ACC112 (cell line): ENCODE measurements around the gene PHOSPHO2.
"Not testable (repeated sequence)": the region's sequence is repeated elsewhere in the genome, so short reads cannot be mapped to it uniquely, and the experiment has no call there.

Source experiments
- H2AFZ ChIP-seq: fragments of 200-600 bp; sonication (generic); one replicate; pipeline ENCODE4 v1.6.0; 2017; ENCODE audit warnings: antibody characterized with exemption, low read length; ENCODE audit not compliant: unreplicated experiment
- H3K27ac ChIP-seq: fragments of 200-600 bp; sonication (generic); 2 replicates; pipeline ENCODE4 v1.5.1; 2014; ENCODE audit warnings: low read depth, mild to moderate bottlenecking, antibody characterized with exemption, low read length, moderate library complexity
- H3K27me3 ChIP-seq: fragments of 200-600 bp; sonication (generic); 2 replicates; pipeline ENCODE4 v1.6.1; 2014; ENCODE audit warnings: mild to moderate bottlenecking, antibody characterized with exemption, low read length, moderate library complexity, mixed read lengths; ENCODE audit not compliant: insufficient read depth
- H3K36me3 ChIP-seq: fragments of 200-600 bp; sonication (generic); 2 replicates; pipeline ENCODE4 v1.6.1; 2016; ENCODE audit warnings: mild to moderate bottlenecking, antibody characterized with exemption, low read length, moderate library complexity, mixed read lengths; ENCODE audit not compliant: insufficient read depth
- H3K4me1 ChIP-seq: fragments of 200-600 bp; sonication (generic); one replicate; pipeline ENCODE4 v1.6.1; 2016; ENCODE audit warnings: low read length, mixed read lengths; ENCODE audit not compliant: insufficient read depth, unreplicated experiment, control insufficient read depth
- H3K4me3 ChIP-seq: fragments of 200-600 bp; sonication (generic); 2 replicates; pipeline ENCODE4 v1.5.1; 2014; ENCODE audit warnings: mild to moderate bottlenecking, low read depth, low read length
- H3K79me2 ChIP-seq: fragments of 200-600 bp; sonication (generic); one replicate; pipeline ENCODE4 v1.6.0; 2016; ENCODE audit warnings: low read length; ENCODE audit not compliant: control insufficient read depth, unreplicated experiment, insufficient read depth

PHOSPHO2 gene

GRCh38 chr2:169684135-169684565 lies 10.1 kb upstream of the PHOSPHO2 start:
- no peaks in the 10 kb centered on the region for H3K4me1 ChIP-seq
- peaks cover 10% of the 10 kb centered on the region; the same call in 1 of the 2 replicates for H3K27me3 ChIP-seq
- no peaks in the 10 kb centered on the region for H3K79me2 ChIP-seq
- no peak overlapping the region for H2AFZ ChIP-seq
- no peak overlapping the region for H3K27ac ChIP-seq
- H3K4me3 ChIP-seq, result no peak overlapping the region
- H3K36me3 ChIP-seq, result no peaks in the 10 kb centered on the region

GRCh38 chr2:169684712-169685111 lies 9.6 kb upstream of the PHOSPHO2 start:
- H3K4me3 ChIP-seq, H3K27me3 ChIP-seq, H3K4me1 ChIP-seq, H2AFZ ChIP-seq, H3K79me2 ChIP-seq, H3K27ac ChIP-seq, H3K36me3 ChIP-seq: not testable (repeated sequence)

GRCh38 chr2:169686825-169687224 lies 7.4 kb upstream of the PHOSPHO2 start:
- H3K27me3 ChIP-seq, H3K36me3 ChIP-seq, H3K4me1 ChIP-seq, H3K27ac ChIP-seq, H3K79me2 ChIP-seq, H3K4me3 ChIP-seq, H2AFZ ChIP-seq: not testable (repeated sequence)

- not testable (repeated sequence) for H3K27me3 ChIP-seq, H3K27ac ChIP-seq, H2AFZ ChIP-seq, H3K4me1 ChIP-seq, H3K79me2 ChIP-seq, H3K36me3 ChIP-seq, H3K4me3 ChIP-seq
Observed at GRCh38 chr2:169687943-169688342, 6.3 kb upstream of the PHOSPHO2 start.

GRCh38 chr2:169690958-169691357 lies 3.3 kb upstream of the PHOSPHO2 start:
- no peak overlapping the region for H3K27ac ChIP-seq
- no peak overlapping the region for H2AFZ ChIP-seq
- no peaks in the 10 kb centered on the region for H3K79me2 ChIP-seq
- peaks cover 15% of the 10 kb centered on the region for H3K4me1 ChIP-seq
- no peaks in the 10 kb centered on the region for H3K27me3 ChIP-seq
- no peaks in the 10 kb centered on the region for H3K36me3 ChIP-seq
- no peak overlapping the region for H3K4me3 ChIP-seq

- H2AFZ ChIP-seq, result no peak overlapping the region
- H3K27me3 ChIP-seq, result no peaks in the 10 kb centered on the region
- no peaks in the 10 kb centered on the region for H3K79me2 ChIP-seq
- peaks cover 15% of the 10 kb centered on the region for H3K4me1 ChIP-seq
- no peak overlapping the region for H3K27ac ChIP-seq
- no peaks in the 10 kb centered on the region for H3K36me3 ChIP-seq
- H3K4me3 ChIP-seq, result no peak overlapping the region
Observed at GRCh38 chr2:169692718-169693117, 1.6 kb upstream of the PHOSPHO2 start.

- peak overlapping the region; percentile 34 for H2AFZ ChIP-seq
- peaks cover 15% of the 10 kb centered on the region for H3K4me1 ChIP-seq
- H3K36me3 ChIP-seq, result no peaks in the 10 kb centered on the region
- peak overlapping the region; percentile 45; the same call in 1 of the 2 replicates for H3K27ac ChIP-seq
- H3K27me3 ChIP-seq, result no peaks in the 10 kb centered on the region
- no peaks in the 10 kb centered on the region for H3K79me2 ChIP-seq
- H3K4me3 ChIP-seq, result peak overlapping the region; percentile 76
Observed at GRCh38 chr2:169693360-169693759, 909 bp upstream of the PHOSPHO2 start.

- H3K4me3 ChIP-seq, result peak overlapping the region; percentile 76
- no peaks in the 10 kb centered on the region for H3K36me3 ChIP-seq
- H3K4me1 ChIP-seq, result peaks cover 15% of the 10 kb centered on the region
- H2AFZ ChIP-seq, result peak overlapping the region; percentile 93
- peak overlapping the region; percentile 60 for H3K27ac ChIP-seq
- no peaks in the 10 kb centered on the region for H3K79me2 ChIP-seq
- H3K27me3 ChIP-seq, result no peaks in the 10 kb centered on the region
Observed at GRCh38 chr2:169694894-169695260, 608 bp downstream of the PHOSPHO2 start.

- no peak overlapping the region for H2AFZ ChIP-seq
- no peaks in the 10 kb centered on the region for H3K27me3 ChIP-seq
- H3K4me3 ChIP-seq, result no peak overlapping the region
- H3K27ac ChIP-seq, result no peak overlapping the region
- no peaks in the 10 kb centered on the region for H3K79me2 ChIP-seq
- peaks cover 15% of the 10 kb centered on the region for H3K4me1 ChIP-seq
- H3K36me3 ChIP-seq, result no peaks in the 10 kb centered on the region
Observed at GRCh38 chr2:169696381-169696780, 2.1 kb downstream of the PHOSPHO2 start.

- not testable (repeated sequence) for H3K4me1 ChIP-seq, H3K27me3 ChIP-seq, H3K4me3 ChIP-seq, H2AFZ ChIP-seq, H3K27ac ChIP-seq, H3K36me3 ChIP-seq, H3K79me2 ChIP-seq
Observed at GRCh38 chr2:169699173-169699572, 4.9 kb downstream of the PHOSPHO2 start.

GRCh38 chr2:169702996-169703395 lies 8.7 kb downstream of the PHOSPHO2 start:
- no peaks in the 10 kb centered on the region for H3K27me3 ChIP-seq
- H3K27ac ChIP-seq, result no peak overlapping the region
- no peak overlapping the region for H2AFZ ChIP-seq
- H3K4me1 ChIP-seq, result no peaks in the 10 kb centered on the region
- H3K4me3 ChIP-seq, result no peak overlapping the region
- no peaks in the 10 kb centered on the region for H3K79me2 ChIP-seq
- no peaks in the 10 kb centered on the region for H3K36me3 ChIP-seq
